A673 (cell line): ENCODE measurements around the gene SLC39A13. TPM values are rescaled to one million over a fixed set of nuclear protein-coding genes. Genes with fewer than 3 reads are reported as not detected.

Source experiments
- BruUV-seq: library from RNA; stranded (reverse); fragments of 400-500 nt; replicated peaks from 2 replicates; lab custom pipeline; 2021; lab: Mats Ljungman, UMichigan
- CTCF ChIA-PET: fragments of 300-600 bp; sonication (Branson Sonifier 250); formaldehyde crosslinking; loops from one replicate; lab custom pipeline; 2022; ENCODE audit warnings: antibody characterized with exemption; lab: Charles Lee
- POLR2A ChIA-PET: fragments of 300-600 bp; sonication (Branson Sonifier 250); formaldehyde crosslinking; loops from one replicate; lab custom pipeline; 2022; ENCODE audit warnings: antibody characterized with exemption; ENCODE audit not compliant: low non-redundant PET; lab: Charles Lee
- DNase-seq: peaks from one replicate; pipeline ENCODE4 v3.0.0-alpha.2; 2015; ENCODE audit warnings: low spot score
- H3K27ac ChIP-seq: fragments of 200-600 bp; sonication (generic); 2 replicates; pipeline ENCODE4 v1.5.1; 2016; ENCODE audit warnings: mixed run types, low read depth, mild to moderate bottlenecking, mixed read lengths, antibody characterized with exemption, low read length; ENCODE audit not compliant: poor library complexity, severe bottlenecking
- H3K27me3 ChIP-seq: fragments of 200-600 bp; sonication (generic); replicated peaks from 2 replicates; pipeline ENCODE4 v1.6.1; 2017; ENCODE audit warnings: mixed run types, low read depth, mild to moderate bottlenecking, mixed read lengths, antibody characterized with exemption, low read length; ENCODE audit not compliant: insufficient read depth, poor library complexity
- H3K36me3 ChIP-seq: fragments of 200-600 bp; sonication (generic); 2 replicates; pipeline ENCODE4 v1.6.1; 2016; ENCODE audit warnings: mixed run types, mild to moderate bottlenecking, mixed read lengths, antibody characterized with exemption, low read length; ENCODE audit not compliant: insufficient read depth, poor library complexity, severe bottlenecking
- H3K4me1 ChIP-seq: fragments of 200-600 bp; sonication (generic); 2 replicates; pipeline ENCODE4 v1.6.1; 2017; ENCODE audit warnings: mixed run types, mild to moderate bottlenecking, mixed read lengths, antibody characterized with exemption, low read length; ENCODE audit not compliant: insufficient read depth, poor library complexity, severe bottlenecking
- H3K4me3 ChIP-seq: fragments of 200-600 bp; sonication (generic); 2 replicates; pipeline ENCODE4 v1.5.1; 2016; ENCODE audit warnings: low read depth, mixed run types, mild to moderate bottlenecking, mixed read lengths, low read length; ENCODE audit not compliant: poor library complexity, severe bottlenecking
- H3K9me3 ChIP-seq: fragments of 200-600 bp; sonication (generic); 2 replicates; pipeline ENCODE4 v1.6.1; 2016; ENCODE audit warnings: mixed run types, low read depth, mild to moderate bottlenecking, mixed read lengths, antibody characterized with exemption, low read length; ENCODE audit not compliant: poor library complexity, severe bottlenecking
- CTCF ChIP-seq: fragments of 300-800, 200-600 bp; sonication (generic); conservative IDR thresholded peaks from 2 replicates; pipeline ENCODE4 v1.5.1; 2017; ENCODE audit warnings: low read depth, mild to moderate bottlenecking, antibody characterized with exemption, low read length, moderate library complexity, mixed read lengths
- EZH2 ChIP-seq: fragments of 200-600 bp; sonication (generic); IDR thresholded peaks from 2 replicates; pipeline ENCODE4 v1.6.1; 2017; ENCODE audit warnings: borderline replicate concordance, low read depth, mild to moderate bottlenecking, mixed read lengths, antibody characterized with exemption, low read length; ENCODE audit not compliant: poor library complexity, severe bottlenecking
- intact Hi-C: fragments of 100-400 bp; cut with micrococcal nuclease; formaldehyde crosslinking; loops from one replicate; pipeline ENCODE4 v1.10.0; 2022; ENCODE audit not compliant: unreplicated experiment
- total RNA-seq: library from RNA; stranded (reverse); gene quantifications from 2 replicates; pipeline ENCODE4 v1.2.3, GENCODE V29; 2021

Gene SLC39A13
- total RNA-seq, 1 experiment from 2014 or later = 53.3 TPM

- ChIA-PET POLR2A (no interaction called here), CTCF (no interaction called here)
- no peak overlapping the region for H3K4me3 ChIP-seq
- intact Hi-C loops = no loop called here
- H3K4me1 ChIP-seq = no peaks in the 10 kb centered on the region
- no peaks in the 10 kb centered on the region for H3K9me3 ChIP-seq
- no peak overlapping the region for H3K27ac ChIP-seq
- no peak for DNase-seq
- TF ChIP-seq CTCF = no peak
- no TSS peak for BruUV-seq
- no peaks in the 10 kb centered on the region for H3K27me3 ChIP-seq
- H3K36me3 ChIP-seq = no peaks in the 10 kb centered on the region
Measured at GRCh38 chr11:47366020-47366490, 42.3 kb upstream of the SLC39A13 start.

- CTCF ChIA-PET = interaction anchor here (0.6 to 0.7 kb wide), 2 partner anchors 85 to 386 kb away, joined by 3 read pairs; no protein-coding TSS in a partner anchor
- Histone ChIP-seq H3K4me3 (no peak overlapping the region), H3K27ac (no peak overlapping the region), H3K27me3 (no peaks in the 10 kb centered on the region), H3K9me3 (no peaks in the 10 kb centered on the region), H3K4me1 (no peaks in the 10 kb centered on the region), H3K36me3 (no peaks in the 10 kb centered on the region)
- DNase-seq = no peak
- no peak for TF ChIP-seq CTCF
- POLR2A ChIA-PET = interaction anchor here (0.7 kb wide), 1 partner anchor 199 kb away, joined by 4 read pairs; no protein-coding TSS in a partner anchor
- no TSS peak for BruUV-seq
- intact Hi-C loops = loop anchor here (5.0 to 10.0 kb wide), 2 partner anchors 483 to 745 kb away; no protein-coding TSS in a partner anchor
Measured at GRCh38 chr11:47369676-47370075, 38.7 kb upstream of the SLC39A13 start.

- CTCF ChIA-PET = interaction anchor here (0.5 kb wide), 1 partner anchor 34 kb away, joined by 4 read pairs; no protein-coding TSS in a partner anchor
- no peak for DNase-seq
- Histone ChIP-seq H3K9me3 (no peaks in the 10 kb centered on the region), H3K36me3 (no peaks in the 10 kb centered on the region), H3K4me1 (no peaks in the 10 kb centered on the region), H3K27me3 (no peaks in the 10 kb centered on the region), H3K4me3 (no peak overlapping the region), H3K27ac (no peak overlapping the region)
- TF ChIP-seq EZH2 (no peak), CTCF (no peak)
- no TSS peak for BruUV-seq
- POLR2A ChIA-PET = no interaction called here
- intact Hi-C loops = loop anchor here (5.0 to 10.0 kb wide), 2 partner anchors 480 to 742 kb away; no protein-coding TSS in a partner anchor
Measured at GRCh38 chr11:47372422-47372821, 36.0 kb upstream of the SLC39A13 start.
